SK-N-SH (cell line): Measurements from ENCODE around the gene SIAH1. TPM values are rescaled to one million over a fixed set of nuclear protein-coding genes. Genes with fewer than 3 reads are reported as not detected.
A peak's percentile ranks its signal among the peaks of the same experiment; 100 is the strongest.

ENCODE experiments used
- CTCF ChIA-PET: fragments of 300-600, 350-600 bp; formaldehyde crosslinking; extraction: SDS; loops from one replicate; lab custom pipeline; 2021; lab: Yijun Ruan, JAX
- POLR2A ChIA-PET: fragments of 350-600 bp; sonication (Branson Sonifier 250); formaldehyde crosslinking; extraction: SDS; loops from one replicate; lab custom pipeline; 2020; ENCODE audit warnings: antibody characterized with exemption, inconsistent platforms; lab: Yijun Ruan, JAX
- DNase-seq: peaks from one replicate; pipeline ENCODE4 v3.0.0; 2012
- H2AFZ ChIP-seq: fragments of 200-600 bp; sonication (generic); 2 replicates; pipeline ENCODE4 v1.8.1; 2016; ENCODE audit warnings: antibody characterized with exemption, mild to moderate bottlenecking, low read depth
- H3F3A ChIP-seq: fragments of 200-600 bp; sonication (generic); replicated peaks from 2 replicates; pipeline ENCODE3; 2016; ENCODE audit warnings: antibody characterized with exemption, mild to moderate bottlenecking; ENCODE audit not compliant: insufficient read depth
- H3K27ac ChIP-seq, 2 experiments: fragments of 200-500 bp in 1 of 2; fragments of 200-600 bp in 1 of 2; sonication (Bioruptor generic) in 1 of 2; sonication (generic), shearing (Covaris generic) in 1 of 2; 2 replicates each; pipeline versions ENCODE4 v1.5.1 to v1.6.1; 2014 to 2016; ENCODE audit warnings: low read depth in 2 of 2, inconsistent platforms in 1 of 2, low read length in 1 of 2, mild to moderate bottlenecking in 1 of 2, mixed read lengths in 1 of 2
- H3K27me3 ChIP-seq: fragments of 200-600 bp; sonication (generic), shearing (Covaris generic); 2 replicates; pipeline ENCODE4 v1.6.1; 2016; ENCODE audit warnings: mixed run types; ENCODE audit not compliant: insufficient read depth
- H3K36me3 ChIP-seq, 2 experiments: fragments of 200-500 bp in 1 of 2; fragments of 200-600 bp in 1 of 2; sonication (Bioruptor generic) in 1 of 2; sonication (generic) in 1 of 2; replicated peaks in 1 of 2; 2 replicates each; pipeline versions ENCODE3 to v1.5.1; 2014 to 2016; ENCODE audit warnings: low read length in 1 of 2, mild to moderate bottlenecking in 1 of 2; ENCODE audit not compliant: insufficient read depth in 2 of 2, control insufficient read depth in 1 of 2
- H3K4me1 ChIP-seq, 2 experiments: fragments of 200-500 bp in 1 of 2; fragments of 200-600 bp in 1 of 2; sonication (Bioruptor generic) in 1 of 2; sonication (generic), shearing (Covaris generic) in 1 of 2; 2 replicates each; pipeline versions ENCODE4 v1.5.1 to v1.6.1; 2014 to 2016; ENCODE audit warnings: low read depth in 1 of 2, low read length in 1 of 2, mixed run types in 1 of 2; ENCODE audit not compliant: insufficient read depth in 2 of 2, control insufficient read depth in 1 of 2
- H3K4me2 ChIP-seq: fragments of 200-600 bp; sonication (generic), shearing (Covaris generic); 2 replicates; pipeline ENCODE4 v1.6.1; 2017; ENCODE audit warnings: mixed run types
- H3K4me3 ChIP-seq, 2 experiments: fragments of 200-500 bp in 1 of 2; fragments of 200-600 bp in 1 of 2; sonication (Bioruptor generic) in 1 of 2; sonication (generic), shearing (Covaris generic) in 1 of 2; 2 replicates each; pipeline versions ENCODE4 v1.5.1 to v1.8.1; 2014 to 2016; ENCODE audit warnings: low read depth in 2 of 2, inconsistent platforms in 1 of 2, low read length in 1 of 2, mild to moderate bottlenecking in 1 of 2, mixed read lengths in 1 of 2, moderate library complexity in 1 of 2
- H3K79me2 ChIP-seq: fragments of 200-600 bp; sonication (generic); 2 replicates; pipeline ENCODE4 v1.8.1; 2017; ENCODE audit warnings: mild to moderate bottlenecking; ENCODE audit not compliant: insufficient read depth
- H3K9ac ChIP-seq: fragments of 200-600 bp; sonication (generic); 2 replicates; pipeline ENCODE4 v1.6.1; 2017; ENCODE audit warnings: mixed run types
- H3K9me2 ChIP-seq: fragments of 200-600 bp; sonication (generic); 2 replicates; pipeline ENCODE4 v1.6.1; 2017; ENCODE audit warnings: mixed run types
- H3K9me3 ChIP-seq: fragments of 200-600 bp; sonication (generic); 2 replicates; pipeline ENCODE4 v1.6.1; 2017; ENCODE audit warnings: mixed run types, mild to moderate bottlenecking, moderate library complexity
- H4K20me1 ChIP-seq: fragments of 200-600 bp; sonication (generic); 2 replicates; pipeline ENCODE4 v1.6.1; 2017; ENCODE audit warnings: mild to moderate bottlenecking, mixed run types; ENCODE audit not compliant: insufficient read depth
- CHD2 ChIP-seq: fragments of 150-350 bp; IDR thresholded peaks from 2 replicates; pipeline ENCODE4 v1.6.1; 2018; ENCODE audit warnings: low read length; ENCODE audit not compliant: partially characterized antibody
- CTCF ChIP-seq: fragments of 200-600 bp; sonication (generic); IDR thresholded peaks from 2 replicates; pipeline ENCODE4 v1.6.1; 2017; ENCODE audit warnings: antibody characterized with exemption, mild to moderate bottlenecking, moderate library complexity
- ELF1 ChIP-seq: IDR thresholded peaks from 2 replicates; pipeline ENCODE4 v1.4.0; 2012
- EP300 ChIP-seq, 2 experiments: IDR thresholded peaks; 2 replicates each; pipeline versions ENCODE4 v1.4.0 to v1.6.1; 2012; ENCODE audit warnings: borderline replicate concordance in 1 of 2, low read depth in 1 of 2, low read length in 1 of 2
- FOSL2 ChIP-seq: IDR thresholded peaks from 2 replicates; pipeline ENCODE4 v1.4.0; 2012; ENCODE audit warnings: low read depth, mild to moderate bottlenecking, moderate library complexity, borderline replicate concordance
- GABPA ChIP-seq: IDR thresholded peaks from 2 replicates; pipeline ENCODE4 v1.4.0; 2012; ENCODE audit warnings: low read depth, mild to moderate bottlenecking
- GATA2 ChIP-seq: sonication (generic); formaldehyde crosslinking; IDR thresholded peaks from 2 replicates; pipeline ENCODE4 v1.5.0; 2020; ENCODE audit warnings: mild to moderate bottlenecking, missing genetic modification reagents
- JUND ChIP-seq: IDR thresholded peaks from 2 replicates; pipeline ENCODE4 v1.4.0; 2012
- MXI1 ChIP-seq: IDR thresholded peaks from 2 replicates; pipeline ENCODE4 v1.6.1; 2012; ENCODE audit warnings: mild to moderate bottlenecking, low read depth, low read length, improper control_type of control experiment
- POLR2AphosphoS5 ChIP-seq: IDR thresholded peaks from 2 replicates; pipeline ENCODE4 v1.6.1; 2012; ENCODE audit warnings: low read depth, low read length
- RAD21 ChIP-seq: IDR thresholded peaks from 2 replicates; pipeline ENCODE4 v1.6.1; 2012; ENCODE audit warnings: mild to moderate bottlenecking, low read length
- SIN3A ChIP-seq: IDR thresholded peaks from 2 replicates; pipeline ENCODE4 v1.6.1; 2012; ENCODE audit warnings: low read depth, mild to moderate bottlenecking, low read length, moderate library complexity, borderline replicate concordance
- SMC3 ChIP-seq: IDR thresholded peaks from 2 replicates; pipeline ENCODE4 v1.6.1; 2012; ENCODE audit warnings: low read depth, low read length, improper control_type of control experiment
- TAF1 ChIP-seq: IDR thresholded peaks from 2 replicates; pipeline ENCODE4 v1.6.1; 2012; ENCODE audit warnings: low read depth, mild to moderate bottlenecking, low read length, moderate library complexity, borderline replicate concordance
- TCF12 ChIP-seq: IDR thresholded peaks from 2 replicates; pipeline ENCODE4 v1.4.0; 2012
- YY1 ChIP-seq: IDR thresholded peaks from 2 replicates; pipeline ENCODE4 v1.4.0; 2012; ENCODE audit warnings: low read depth, mild to moderate bottlenecking
- WGBS: methylation state at CpG from one replicate; pipeline ENCODE4 v1.1.6; 2017; ENCODE audit warnings: low lambda C conversion rate; 5-methylcytosine and 5-hydroxymethylcytosine counted together
- polyA plus RNA-seq, 3 experiments: library from polyadenylated mRNA; depleted of rRNA; stranded (reverse); fragments of >200 nt; gene quantifications; 2 replicates each; pipeline ENCODE4 v1.2.3, GENCODE V29; 2012

SIAH1 gene
- polyA plus RNA-seq, 1 of the 3 experiments (the other 2 are of a cell fraction) = 15.4 TPM

DNA sequence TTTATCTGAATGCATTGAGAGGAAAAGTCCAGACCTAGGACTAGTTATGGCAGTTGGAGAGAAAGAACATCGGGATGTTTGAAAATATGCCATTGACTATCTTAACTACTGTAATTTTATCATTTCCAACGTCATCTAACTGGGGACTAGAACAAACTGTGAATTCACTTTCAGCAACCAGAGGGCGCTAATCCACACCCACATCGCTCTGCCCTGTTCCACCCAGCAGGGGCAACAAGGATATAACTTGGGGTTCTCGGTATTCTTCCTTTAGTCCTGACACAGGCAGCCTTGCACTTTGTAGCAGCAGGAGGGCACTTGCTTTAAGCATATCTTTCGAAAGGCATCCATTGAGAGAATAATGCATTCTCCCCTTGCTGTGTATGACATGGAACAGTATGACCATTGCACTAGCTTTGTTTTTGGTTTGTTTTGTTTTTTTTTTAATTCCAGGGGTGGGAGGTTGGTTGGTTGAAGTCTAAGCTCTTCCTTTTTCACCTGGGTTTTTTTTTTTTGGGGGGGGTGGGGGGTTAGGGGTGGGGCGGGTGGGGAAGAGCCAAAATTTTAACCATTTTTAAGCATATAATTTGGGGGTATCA is 31.5 kb downstream of the SIAH1 start:
- H2AFZ ChIP-seq = no peak overlapping the region
- WGBS = 29% methylated on average over 7 of the region's 7 CpGs
- DNase-seq = peak; percentile 76
- no peaks in the 10 kb centered on the region for H3K4me1 ChIP-seq
- no peaks in the 10 kb centered on the region for H3K9me3 ChIP-seq
- peak overlapping the region in 1 of 2 experiments; percentile 39; a peak in 1 of 4 replicates for H3K4me3 ChIP-seq
- H3K79me2 ChIP-seq = peaks cover 49% of the 10 kb centered on the region
- no peaks in the 10 kb centered on the region for H3K27me3 ChIP-seq
- peak; percentile 87 for TF ChIP-seq SMC3
- TF ChIP-seq CHD2 = no peak
- TF ChIP-seq CTCF = peak; percentile 92
- TF ChIP-seq MXI1 = no peak
- TF ChIP-seq RAD21 = peak; percentile 81
- TF ChIP-seq EP300 (IDR thresholded peaks at IDR 0.05; ENCODE audit: borderline replicate concordance in 1 of 2, low read depth in 1 of 2, low read length in 1 of 2) = no peak
- ChIA-PET POLR2A (no interaction called here), CTCF (interaction anchor here (0.6 to 1.9 kb wide), 15 partner anchors 8 to 894 kb away, joined by 3 to 21 read pairs (median 4); no protein-coding TSS in a partner anchor)
- H4K20me1 ChIP-seq = peaks cover 25% of the 10 kb centered on the region
- peaks cover 43 to 54% of the 10 kb centered on the region in 2 experiments for H3K36me3 ChIP-seq
- peak overlapping the region in 1 of 2 experiments; percentile 19; a peak in 1 of 4 replicates for H3K27ac ChIP-seq
- H3F3A ChIP-seq = peaks cover 3% of the 10 kb centered on the region
- H3K9me2 ChIP-seq = no peaks in the 10 kb centered on the region
- H3K4me2 ChIP-seq = no peak overlapping the region
- H3K9ac ChIP-seq = no peak overlapping the region

DNA sequence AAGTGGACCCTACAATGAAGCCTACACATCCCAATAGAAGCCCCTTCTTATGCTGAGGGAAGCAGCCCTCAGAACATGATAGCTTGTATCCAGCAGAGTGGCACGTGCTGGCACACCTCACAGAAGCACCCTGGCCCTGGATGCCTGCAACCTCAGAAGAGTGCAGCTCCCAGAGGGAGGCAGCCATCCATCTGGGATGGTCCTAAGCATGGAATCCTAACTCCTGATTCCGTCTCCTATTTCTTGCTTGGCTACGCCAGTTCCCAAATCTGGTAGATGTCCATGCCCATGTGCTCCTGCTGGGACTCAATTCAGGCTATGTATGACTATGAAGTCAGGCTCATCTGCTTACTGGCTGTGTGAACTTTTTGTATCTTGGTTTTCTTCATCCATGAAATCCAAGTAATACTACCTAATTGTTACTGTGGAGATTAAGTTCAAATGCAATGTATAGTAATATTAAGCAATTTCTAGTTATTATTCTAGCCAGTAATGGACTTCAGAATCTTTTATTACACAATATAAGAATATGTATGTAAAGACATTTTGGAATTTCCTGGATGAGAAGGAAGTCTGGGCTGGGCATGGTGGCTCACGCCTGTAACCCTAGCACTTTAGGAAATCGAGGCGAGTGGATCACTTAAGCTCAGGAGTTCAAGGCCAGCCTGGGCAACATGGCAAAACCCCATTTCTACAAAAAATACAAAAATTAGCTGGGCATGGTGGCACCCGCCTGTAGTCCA is 32.4 kb downstream of the SIAH1 start:
- H3K4me3 ChIP-seq = no peak overlapping the region
- H4K20me1 ChIP-seq = peaks cover 17% of the 10 kb centered on the region; the same call in 1 of the 2 replicates
- ChIA-PET POLR2A (no interaction called here), CTCF (interaction anchor here (0.6 to 1.8 kb wide), 12 partner anchors 12 to 895 kb away, joined by 3 to 8 read pairs (median 4); no protein-coding TSS in a partner anchor)
- H3K4me2 ChIP-seq = no peak overlapping the region
- TF ChIP-seq GATA2 (CRISPR knock-in tag) (no peak), GABPA (no peak), YY1 (no peak), FOSL2 (no peak), SIN3A (no peak), TCF12 (no peak), RAD21 (no peak), JUND (no peak), MXI1 (no peak), TAF1 (no peak), POLR2AphosphoS5 (no peak), SMC3 (no peak), CHD2 (no peak), ELF1 (no peak)
- no peak overlapping the region for H3K9ac ChIP-seq
- no peak overlapping the region for H2AFZ ChIP-seq
- peaks cover 41% of the 10 kb centered on the region for H3K79me2 ChIP-seq
- H3K27ac ChIP-seq = no peak overlapping the region
- no peak for DNase-seq
- H3F3A ChIP-seq = peaks cover 3% of the 10 kb centered on the region
- H3K4me1 ChIP-seq = no peaks in the 10 kb centered on the region
- peaks cover 43 to 50% of the 10 kb centered on the region in 2 experiments for H3K36me3 ChIP-seq
- WGBS = 87% methylated on average over 7 of the region's 7 CpGs
- H3K9me3 ChIP-seq = no peaks in the 10 kb centered on the region
- H3K9me2 ChIP-seq = no peaks in the 10 kb centered on the region
- H3K27me3 ChIP-seq = no peaks in the 10 kb centered on the region
